DMS114 treated with DMSO at 0.1 percent for 48 hours (cell line): Measurements from ENCODE around the gene YOD1.

Source experiments
- DNase-seq: peaks from one replicate; lab custom pipeline; 2025; ENCODE audit not compliant: unreplicated experiment; lab: John Stamatoyannopoulos, UW

Gene YOD1

GRCh38 chr1:207073906-207074820 lies 23.2 kb upstream of the YOD1 start:
- DNase-seq: no peak

GRCh38 chr1:207072233-207072632 lies 21.2 kb upstream of the YOD1 start:
- DNase-seq: no peak

- no peak for DNase-seq
Measured at GRCh38 chr1:207071426-207071825, 20.4 kb upstream of the YOD1 start.

- no peak for DNase-seq
Measured at GRCh38 chr1:207070811-207071210, 19.8 kb upstream of the YOD1 start.

GRCh38 chr1:207069858-207070506 lies 19.0 kb upstream of the YOD1 start:
- no peak for DNase-seq

GRCh38 chr1:207069061-207069460 lies 18.1 kb upstream of the YOD1 start:
- DNase-seq: no peak

GRCh38 chr1:207067665-207068064 lies 16.7 kb upstream of the YOD1 start:
- no peak for DNase-seq

GRCh38 chr1:207067185-207067584 lies 16.2 kb upstream of the YOD1 start:
- no peak for DNase-seq

- DNase-seq: no peak
Measured at GRCh38 chr1:207064561-207064960, 13.6 kb upstream of the YOD1 start.

- DNase-seq: no peak
Measured at GRCh38 chr1:207063014-207063413, 12.0 kb upstream of the YOD1 start.

GRCh38 chr1:207062058-207062457 lies 11.1 kb upstream of the YOD1 start:
- DNase-seq: no peak

- DNase-seq: no peak
Measured at GRCh38 chr1:207060596-207060995, 9.6 kb upstream of the YOD1 start.

- DNase-seq: no peak
Measured at GRCh38 chr1:207059881-207060280, 8.9 kb upstream of the YOD1 start.

GRCh38 chr1:207058878-207059867 lies 8.2 kb upstream of the YOD1 start:
- no peak for DNase-seq

- no peak for DNase-seq
Measured at GRCh38 chr1:207058252-207058651, 7.2 kb upstream of the YOD1 start.

GRCh38 chr1:207056673-207057072 lies 5.7 kb upstream of the YOD1 start:
- no peak for DNase-seq

- DNase-seq: no peak
Measured at GRCh38 chr1:207055386-207056001, 4.5 kb upstream of the YOD1 start.

GRCh38 chr1:207054491-207054890 lies 3.5 kb upstream of the YOD1 start:
- no peak for DNase-seq

GRCh38 chr1:207052911-207053769 lies 2.1 kb upstream of the YOD1 start, which contains the start of gene PFKFB2:
PFKFB2 (plus strand) TSS chr1:207053275; CDS start chr1:207054718, 1,443 bp downstream.
- peak; percentile 93 for DNase-seq
